Measurements from ENCODE around the gene ANKRD13D.

The ANKRD13D gene

GRCh38 chr11:67281552-67282150 is 7.5 kb upstream of the ANKRD13D start:
- H3K27me3 ChIP-seq (ENCODE audit: insufficient read depth, low read length) = no peaks in the 10 kb centered on the region
- TF ChIP-seq EZH2 (IDR thresholded peaks at IDR 0.05; ENCODE audit: borderline replicate concordance, low read length) = no peak
- TF ChIP-seq CTCF (IDR thresholded peaks at IDR 0.05; ENCODE audit: low read length) = no peak
- H3K9me2 ChIP-seq (ENCODE audit: low read depth, low read length) = no peaks in the 10 kb centered on the region
- H2AFZ ChIP-seq (ENCODE audit: low read length) = no peak overlapping the region
- no peaks in the 10 kb centered on the region for H3K79me2 ChIP-seq (ENCODE audit: insufficient read depth, low read length)
- H3K36me3 ChIP-seq (ENCODE audit: insufficient read depth, low read length) = peaks cover 90% of the 10 kb centered on the region
- H3F3A ChIP-seq (ENCODE audit: insufficient read depth, low read length) = no peaks in the 10 kb centered on the region
- H3K4me1 ChIP-seq (ENCODE audit: insufficient read depth, low read length, severe bottlenecking) = peaks cover 31% of the 10 kb centered on the region
- no peak overlapping the region for H3K4me2 ChIP-seq (ENCODE audit: low read length)
- no peaks in the 10 kb centered on the region for H4K20me1 ChIP-seq (ENCODE audit: insufficient read depth, low read length)
- H3K27ac ChIP-seq (ENCODE audit: low read depth, low read length, poor library complexity, severe bottlenecking) = no peak overlapping the region
- no peaks in the 10 kb centered on the region for H3K9me3 ChIP-seq (ENCODE audit: low read length)
- H3K9ac ChIP-seq (ENCODE audit: low read length) = no peak overlapping the region
- no peak overlapping the region for H3K4me3 ChIP-seq (ENCODE audit: low read depth, low read length, poor library complexity, severe bottlenecking)

GRCh38 chr11:67282155-67282875 is 6.8 kb upstream of the ANKRD13D start:
- Histone ChIP-seq H3K36me3 (ENCODE audit: insufficient read depth, low read length) (peaks cover 96% of the 10 kb centered on the region), H3K79me2 (ENCODE audit: insufficient read depth, low read length) (no peaks in the 10 kb centered on the region), H3K4me1 (ENCODE audit: insufficient read depth, low read length, severe bottlenecking) (peaks cover 31% of the 10 kb centered on the region), H3K4me3 (ENCODE audit: low read depth, low read length, poor library complexity, severe bottlenecking) (no peak overlapping the region), H3K27ac (ENCODE audit: low read depth, low read length, poor library complexity, severe bottlenecking) (no peak overlapping the region), H3K9me2 (ENCODE audit: low read depth, low read length) (no peaks in the 10 kb centered on the region), H3K27me3 (ENCODE audit: insufficient read depth, low read length) (no peaks in the 10 kb centered on the region), H3K4me2 (ENCODE audit: low read length) (no peak overlapping the region), H3K9ac (ENCODE audit: low read length) (no peak overlapping the region), H4K20me1 (ENCODE audit: insufficient read depth, low read length) (no peaks in the 10 kb centered on the region), H3K9me3 (ENCODE audit: low read length) (no peaks in the 10 kb centered on the region), H3F3A (ENCODE audit: insufficient read depth, low read length) (no peaks in the 10 kb centered on the region), H2AFZ (ENCODE audit: low read length) (no peak overlapping the region)
- TF ChIP-seq CTCF (IDR thresholded peaks at IDR 0.05; ENCODE audit: low read length) = no peak

- no peak overlapping the region for H2AFZ ChIP-seq (ENCODE audit: low read length)
- no peaks in the 10 kb centered on the region for H4K20me1 ChIP-seq (ENCODE audit: insufficient read depth, low read length)
- H3K4me1 ChIP-seq (ENCODE audit: insufficient read depth, low read length, severe bottlenecking) = peaks cover 31% of the 10 kb centered on the region
- H3K36me3 ChIP-seq (ENCODE audit: insufficient read depth, low read length) = peaks cover 93% of the 10 kb centered on the region
- no peaks in the 10 kb centered on the region for H3K27me3 ChIP-seq (ENCODE audit: insufficient read depth, low read length)
- no peaks in the 10 kb centered on the region for H3K9me2 ChIP-seq (ENCODE audit: low read depth, low read length)
- no peak overlapping the region for H3K27ac ChIP-seq (ENCODE audit: low read depth, low read length, poor library complexity, severe bottlenecking)
- no peak overlapping the region for H3K9ac ChIP-seq (ENCODE audit: low read length)
- H3K4me2 ChIP-seq (ENCODE audit: low read length) = no peak overlapping the region
- no peak overlapping the region for H3K4me3 ChIP-seq (ENCODE audit: low read depth, low read length, poor library complexity, severe bottlenecking)
- TF ChIP-seq CTCF (IDR thresholded peaks at IDR 0.05; ENCODE audit: low read length) = no peak
- no peak for TF ChIP-seq EZH2 (IDR thresholded peaks at IDR 0.05; ENCODE audit: borderline replicate concordance, low read length)
- no peaks in the 10 kb centered on the region for H3K79me2 ChIP-seq (ENCODE audit: insufficient read depth, low read length)
- no peaks in the 10 kb centered on the region for H3F3A ChIP-seq (ENCODE audit: insufficient read depth, low read length)
- no peaks in the 10 kb centered on the region for H3K9me3 ChIP-seq (ENCODE audit: low read length)
Measured at GRCh38 chr11:67282876-67283371, 6.2 kb upstream of the ANKRD13D start.
